CD4-positive, alpha-beta T cell treated with Interleukin-1 beta for 1 hour (primary cell): ENCODE measurements around the gene BRSK1.

Experiments
- DNase-seq, 2 donors: peaks; one replicate each; pipeline ENCODE4 v3.0.0-alpha.2; 2020 to 2022

The BRSK1 gene

GRCh38 chr19:55355213-55355821 is 71.5 kb downstream of the BRSK1 start:
- no peak for DNase-seq

GRCh38 chr19:55358493-55358892 is 74.7 kb downstream of the BRSK1 start:
- no peak for DNase-seq

GRCh38 chr19:55358943-55359908 is 75.4 kb downstream of the BRSK1 start:
- no peak for DNase-seq

- no peak for DNase-seq
Measured at GRCh38 chr19:55360902-55361301, 77.1 kb downstream of the BRSK1 start.
